ENCODE data around the gene MIS12.
A peak's percentile ranks its signal among the peaks of the same experiment; 100 is the strongest.

Gene MIS12

DNA sequence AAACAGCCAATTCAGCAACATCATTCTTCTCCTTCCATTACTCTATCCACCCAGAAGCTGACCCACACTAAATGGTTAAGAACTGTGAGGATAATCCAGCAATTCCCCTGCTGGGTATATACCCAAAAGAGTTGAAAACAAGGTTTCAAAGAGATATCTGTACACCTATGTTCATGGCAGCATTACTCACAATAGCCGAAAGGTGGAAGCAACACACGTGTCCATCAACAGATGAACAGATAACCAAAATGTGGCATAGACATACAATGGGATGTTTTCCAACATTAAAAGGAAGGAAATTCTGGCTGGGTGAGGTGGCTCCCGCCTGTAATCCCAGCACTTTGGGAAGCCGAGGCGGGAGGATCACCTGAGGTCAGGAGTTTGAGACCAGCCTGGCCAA lies 19.9 kb downstream of the MIS12 start:
- H2AFZ ChIP-seq (ENCODE audit: low read depth, low read length), result no peak overlapping the region
- H3K4me1 ChIP-seq (ENCODE audit: insufficient read depth, low read length), result peaks cover 22% of the 10 kb centered on the region
- no peaks in the 10 kb centered on the region for H3K27me3 ChIP-seq (ENCODE audit: insufficient read depth, low read length)
- H3K9me3 ChIP-seq (ENCODE audit: low read length), result no peaks in the 10 kb centered on the region
- no peak overlapping the region for H3K4me3 ChIP-seq (ENCODE audit: low read length)
- no peaks in the 10 kb centered on the region for H3K36me3 ChIP-seq (ENCODE audit: insufficient read depth, low read length)

DNA sequence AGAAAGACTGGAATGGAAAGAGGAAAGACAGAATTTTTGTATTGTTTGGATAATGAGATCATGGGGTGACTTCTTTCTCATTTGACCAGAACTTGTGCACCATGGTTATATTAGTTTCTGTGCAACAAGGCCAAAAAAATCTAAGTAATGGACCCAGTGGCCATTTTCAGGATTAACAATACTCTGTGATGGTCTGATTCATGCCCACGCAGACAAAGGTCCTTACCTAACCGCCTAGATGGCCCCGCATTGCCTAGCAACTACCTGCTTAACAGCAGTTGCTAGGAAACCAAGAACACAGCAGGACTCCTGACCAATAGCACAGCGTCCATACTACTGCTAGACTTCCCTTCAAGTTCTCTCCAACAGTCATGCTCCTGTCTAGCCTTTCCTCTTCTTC lies 22.4 kb downstream of the MIS12 start:
- Histone ChIP-seq H3K36me3 (ENCODE audit: insufficient read depth, low read length) (no peaks in the 10 kb centered on the region), H3K4me3 (ENCODE audit: low read length) (no peak overlapping the region), H3K27me3 (ENCODE audit: insufficient read depth, low read length) (no peaks in the 10 kb centered on the region)

DNA sequence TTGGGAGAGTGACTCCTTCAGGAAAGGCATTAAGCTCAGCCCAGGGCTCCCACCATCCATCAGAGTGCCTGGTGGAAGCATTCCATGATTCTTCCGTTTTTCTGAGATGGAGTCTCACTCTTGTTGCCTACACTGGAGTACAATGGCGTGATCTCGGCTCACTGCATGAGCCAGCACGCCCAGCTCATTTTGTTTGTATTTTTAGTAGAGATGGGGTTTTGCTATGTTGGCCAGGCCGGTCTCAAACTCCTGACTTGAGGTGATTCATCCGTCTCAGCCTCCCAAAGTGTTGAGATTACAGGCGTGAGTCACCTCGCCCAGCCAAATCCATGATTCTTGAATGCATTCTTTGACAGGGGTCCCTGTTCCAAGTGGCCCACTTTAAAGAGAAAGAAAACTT lies 23.1 kb downstream of the MIS12 start:
- Histone ChIP-seq H3K27me3 (ENCODE audit: insufficient read depth, low read length) (no peaks in the 10 kb centered on the region), H3K4me3 (ENCODE audit: low read length) (no peak overlapping the region), H2AFZ (ENCODE audit: low read depth, low read length) (peak overlapping the region; percentile 9), H3K4me1 (ENCODE audit: insufficient read depth, low read length) (peaks cover 19% of the 10 kb centered on the region), H3K9me3 (ENCODE audit: low read length) (no peaks in the 10 kb centered on the region), H3K36me3 (ENCODE audit: insufficient read depth, low read length) (no peaks in the 10 kb centered on the region)

More for the DNA sequence above, 22.4 kb downstream of the MIS12 start:
- Histone ChIP-seq H2AFZ (ENCODE audit: low read depth, low read length) (peak overlapping the region; percentile 29), H3K4me1 (ENCODE audit: insufficient read depth, low read length) (peaks cover 18% of the 10 kb centered on the region), H3K9me3 (ENCODE audit: low read length) (no peaks in the 10 kb centered on the region)

DNA sequence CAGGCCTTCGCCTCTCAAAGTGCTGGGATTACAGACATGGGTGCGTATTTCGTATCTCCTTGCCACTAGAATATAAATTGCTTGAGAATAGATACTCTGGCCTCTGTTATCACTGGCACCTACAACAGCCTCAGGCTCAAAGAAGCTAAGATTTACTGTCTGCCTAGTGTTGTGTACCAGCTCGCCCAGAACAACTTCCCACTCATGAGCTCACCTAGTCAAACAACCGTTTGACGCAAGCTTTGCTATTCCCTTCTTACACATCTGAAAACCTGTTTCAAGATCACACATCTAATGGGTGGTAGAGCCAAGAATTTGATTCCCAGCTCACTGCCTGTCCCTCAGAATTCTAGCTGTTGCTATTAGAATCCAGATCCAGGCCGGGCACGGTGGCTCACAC lies 24.4 kb downstream of the MIS12 start:
- Histone ChIP-seq H3K9me3 (ENCODE audit: low read length) (no peaks in the 10 kb centered on the region), H3K27me3 (ENCODE audit: insufficient read depth, low read length) (no peaks in the 10 kb centered on the region), H2AFZ (ENCODE audit: low read depth, low read length) (no peak overlapping the region), H3K4me3 (ENCODE audit: low read length) (no peak overlapping the region), H3K4me1 (ENCODE audit: insufficient read depth, low read length) (peaks cover 19% of the 10 kb centered on the region), H3K36me3 (ENCODE audit: insufficient read depth, low read length) (no peaks in the 10 kb centered on the region)

DNA sequence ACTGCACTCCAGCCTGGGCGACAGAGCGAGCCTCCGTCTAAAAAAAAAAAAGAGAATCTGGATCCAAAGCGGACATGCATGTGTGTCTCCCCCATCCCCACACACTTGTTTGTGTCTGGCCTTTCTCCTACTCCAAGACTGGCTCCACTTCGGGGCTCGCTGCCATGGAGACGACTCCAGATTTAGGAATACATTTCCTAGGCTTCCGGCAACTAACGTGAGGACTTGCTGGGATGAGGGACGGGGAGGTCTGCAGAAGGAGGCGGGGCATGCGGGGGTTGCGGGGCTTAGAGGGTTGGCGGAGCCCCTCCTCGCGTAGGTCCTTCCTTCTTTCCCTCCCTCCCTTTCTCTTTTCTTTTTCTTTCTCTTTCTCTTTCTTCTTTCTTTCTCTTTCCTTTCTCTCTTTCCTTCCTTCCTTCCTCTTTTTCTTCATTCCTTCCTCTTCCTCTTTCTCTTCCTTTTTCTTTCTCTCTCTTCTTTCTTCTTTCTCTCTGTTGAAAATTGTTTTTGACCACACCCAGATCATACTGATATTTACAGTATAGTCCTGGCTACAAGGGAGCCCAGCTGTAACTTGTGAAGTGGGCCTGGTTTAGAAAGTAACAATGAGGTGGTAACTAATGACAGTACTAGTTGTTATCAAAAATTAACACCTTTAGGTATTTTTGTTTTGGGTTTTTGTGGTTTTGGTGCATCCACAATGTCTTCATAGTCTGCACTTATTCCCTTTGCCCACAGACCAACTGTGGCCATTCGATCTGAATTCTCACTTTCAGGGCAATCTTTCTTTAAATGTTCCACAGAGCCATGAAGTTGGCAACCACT lies 25.2 kb downstream of the MIS12 start:
- Histone ChIP-seq H3K9me3 (ENCODE audit: low read length) (no peaks in the 10 kb centered on the region), H3K36me3 (ENCODE audit: insufficient read depth, low read length) (no peaks in the 10 kb centered on the region), H3K4me1 (ENCODE audit: insufficient read depth, low read length) (peaks cover 26% of the 10 kb centered on the region), H3K27me3 (ENCODE audit: insufficient read depth, low read length) (no peaks in the 10 kb centered on the region), H3K4me3 (ENCODE audit: low read length) (no peak overlapping the region), H2AFZ (ENCODE audit: low read depth, low read length) (no peak overlapping the region)

DNA sequence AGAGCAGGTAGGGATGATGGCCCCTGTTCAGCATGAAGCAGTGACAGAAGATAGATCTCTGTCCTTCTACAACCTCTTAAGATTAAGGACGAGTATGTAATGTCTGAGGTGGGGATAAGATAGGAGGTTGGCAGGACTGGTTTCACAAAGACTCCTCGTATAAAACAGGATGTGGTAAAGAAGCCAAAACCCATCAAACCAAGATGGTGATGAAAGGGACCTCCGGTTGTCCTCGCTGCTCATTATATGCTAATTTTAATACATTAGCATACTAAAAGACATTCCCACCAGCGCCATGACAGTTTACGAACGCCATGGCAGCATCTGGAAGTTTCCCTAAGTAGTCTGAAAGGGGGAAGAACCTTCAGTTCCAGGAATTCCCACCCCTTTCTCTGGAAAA lies 27.3 kb downstream of the MIS12 start:
- H3K4me1 ChIP-seq (ENCODE audit: insufficient read depth, low read length), result peaks cover 21% of the 10 kb centered on the region
- no peak overlapping the region for H3K4me3 ChIP-seq (ENCODE audit: low read length)
- H3K27me3 ChIP-seq (ENCODE audit: insufficient read depth, low read length), result no peaks in the 10 kb centered on the region
- H3K9me3 ChIP-seq (ENCODE audit: low read length), result no peaks in the 10 kb centered on the region
- no peaks in the 10 kb centered on the region for H3K36me3 ChIP-seq (ENCODE audit: insufficient read depth, low read length)
- no peak overlapping the region for H2AFZ ChIP-seq (ENCODE audit: low read depth, low read length)

DNA sequence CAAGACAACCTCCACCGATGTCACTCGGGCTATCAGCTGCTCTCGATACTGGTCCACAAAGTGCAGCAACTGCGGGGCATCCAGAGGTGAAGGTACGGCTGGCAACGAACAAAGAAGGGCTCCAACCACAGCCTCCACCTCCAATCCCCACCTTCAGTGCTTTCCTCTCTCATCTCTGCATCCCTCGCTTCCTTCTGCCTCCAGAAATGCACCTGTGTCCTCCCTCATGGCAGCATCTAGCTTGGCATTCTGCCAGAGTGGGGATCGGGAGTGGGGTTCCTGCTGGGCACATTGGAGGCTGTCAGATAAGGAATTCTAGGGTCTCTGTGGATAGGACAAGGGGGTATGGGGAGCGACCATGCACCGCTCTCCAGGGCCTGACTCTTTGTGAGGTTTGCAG lies 28.6 kb downstream of the MIS12 start:
- Histone ChIP-seq H2AFZ (ENCODE audit: low read depth, low read length) (no peak overlapping the region), H3K9me3 (ENCODE audit: low read length) (no peaks in the 10 kb centered on the region), H3K4me3 (ENCODE audit: low read length) (no peak overlapping the region), H3K4me1 (ENCODE audit: insufficient read depth, low read length) (peaks cover 10% of the 10 kb centered on the region), H3K36me3 (ENCODE audit: insufficient read depth, low read length) (no peaks in the 10 kb centered on the region), H3K27me3 (ENCODE audit: insufficient read depth, low read length) (no peaks in the 10 kb centered on the region)

DNA sequence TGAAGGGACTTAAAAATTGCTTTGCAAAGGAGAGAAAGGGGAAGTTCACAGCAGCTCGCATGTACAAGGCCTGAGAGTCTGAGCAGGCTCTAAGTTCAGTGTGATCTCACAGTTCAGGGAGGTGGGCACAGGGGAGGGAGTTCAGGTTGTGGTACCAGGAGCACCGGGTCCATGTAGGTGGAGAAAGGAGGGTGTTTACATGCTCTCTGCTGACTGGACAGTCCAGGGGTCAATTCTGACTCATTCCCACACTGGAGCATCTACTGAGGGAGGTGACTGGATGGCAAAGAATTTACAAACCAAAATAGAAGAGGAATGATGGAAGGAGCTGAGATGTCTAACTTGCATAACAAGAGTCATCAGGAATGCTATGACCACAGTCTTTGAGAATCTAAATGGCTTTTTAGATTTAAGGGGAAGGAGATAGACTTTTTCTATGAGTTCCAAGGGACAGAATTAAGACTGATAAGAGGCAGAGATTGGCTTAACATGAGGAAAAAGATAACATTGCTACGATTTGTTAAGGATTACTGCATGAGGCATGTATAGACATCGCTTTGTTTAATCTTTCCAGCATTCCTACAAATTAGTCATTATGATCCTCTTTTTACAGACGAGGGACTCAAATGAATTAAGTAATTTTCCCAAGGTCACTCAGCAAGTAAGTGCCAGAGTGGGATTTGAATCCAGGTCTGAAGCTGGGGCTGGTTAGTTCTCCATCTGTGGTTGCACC lies 29.9 kb downstream of the MIS12 start:
- Histone ChIP-seq H3K36me3 (ENCODE audit: insufficient read depth, low read length) (no peaks in the 10 kb centered on the region), H3K9me3 (ENCODE audit: low read length) (no peaks in the 10 kb centered on the region), H3K4me3 (ENCODE audit: low read length) (no peak overlapping the region), H3K27me3 (ENCODE audit: insufficient read depth, low read length) (no peaks in the 10 kb centered on the region), H3K4me1 (ENCODE audit: insufficient read depth, low read length) (peaks cover 10% of the 10 kb centered on the region), H2AFZ (ENCODE audit: low read depth, low read length) (no peak overlapping the region)

DNA sequence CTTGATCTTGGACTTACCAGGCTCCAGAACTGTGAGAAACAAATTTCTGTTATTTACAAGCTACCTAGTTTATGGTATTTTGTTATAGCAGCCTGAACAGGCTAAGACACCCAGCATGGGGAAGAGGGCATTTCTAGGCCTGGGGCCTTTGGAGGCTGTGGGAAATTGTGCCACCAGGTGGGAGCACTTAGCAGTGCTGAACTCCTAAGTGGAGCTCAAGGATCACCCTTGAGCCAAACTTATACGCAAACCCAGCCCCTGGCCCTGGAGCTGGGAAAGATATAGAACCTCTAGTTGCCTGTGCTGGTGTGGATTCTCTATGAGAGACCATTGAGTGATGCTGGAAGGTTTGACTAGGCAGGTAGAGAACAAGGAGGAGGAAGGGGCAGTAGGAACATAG lies 36.1 kb downstream of the MIS12 start:
- peaks cover 1% of the 10 kb centered on the region for H3K9me3 ChIP-seq (ENCODE audit: low read length)
- no peaks in the 10 kb centered on the region for H3K36me3 ChIP-seq (ENCODE audit: insufficient read depth, low read length)
- no peak overlapping the region for H2AFZ ChIP-seq (ENCODE audit: low read depth, low read length)
- H3K4me1 ChIP-seq (ENCODE audit: insufficient read depth, low read length), result peaks cover 21% of the 10 kb centered on the region
- no peak overlapping the region for H3K4me3 ChIP-seq (ENCODE audit: low read length)
- H3K27me3 ChIP-seq (ENCODE audit: insufficient read depth, low read length), result no peaks in the 10 kb centered on the region

DNA sequence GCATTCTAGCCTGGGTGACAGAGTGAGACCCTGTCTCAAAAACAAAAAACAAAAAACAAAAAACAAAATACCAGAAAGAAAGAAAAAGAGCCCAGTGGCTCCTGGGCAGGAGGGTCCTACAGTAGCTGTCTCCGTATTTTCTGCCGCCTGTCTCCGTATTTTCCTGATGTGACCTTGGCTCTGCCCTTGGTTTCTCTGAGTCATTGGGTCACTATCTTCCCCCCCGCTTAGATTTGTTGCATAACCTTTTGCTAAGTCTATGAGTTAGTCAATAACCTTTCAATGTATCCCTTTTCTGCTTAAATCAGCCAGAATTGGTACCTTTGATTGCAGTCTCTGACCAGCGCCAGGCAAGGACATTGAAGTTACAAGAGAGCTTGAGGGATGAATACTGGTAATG lies 36.9 kb downstream of the MIS12 start:
- Histone ChIP-seq H3K36me3 (ENCODE audit: insufficient read depth, low read length) (no peaks in the 10 kb centered on the region), H2AFZ (ENCODE audit: low read depth, low read length) (no peak overlapping the region), H3K4me3 (ENCODE audit: low read length) (no peak overlapping the region), H3K4me1 (ENCODE audit: insufficient read depth, low read length) (peaks cover 26% of the 10 kb centered on the region), H3K9me3 (ENCODE audit: low read length) (peaks cover 1% of the 10 kb centered on the region), H3K27me3 (ENCODE audit: insufficient read depth, low read length) (no peaks in the 10 kb centered on the region)

DNA sequence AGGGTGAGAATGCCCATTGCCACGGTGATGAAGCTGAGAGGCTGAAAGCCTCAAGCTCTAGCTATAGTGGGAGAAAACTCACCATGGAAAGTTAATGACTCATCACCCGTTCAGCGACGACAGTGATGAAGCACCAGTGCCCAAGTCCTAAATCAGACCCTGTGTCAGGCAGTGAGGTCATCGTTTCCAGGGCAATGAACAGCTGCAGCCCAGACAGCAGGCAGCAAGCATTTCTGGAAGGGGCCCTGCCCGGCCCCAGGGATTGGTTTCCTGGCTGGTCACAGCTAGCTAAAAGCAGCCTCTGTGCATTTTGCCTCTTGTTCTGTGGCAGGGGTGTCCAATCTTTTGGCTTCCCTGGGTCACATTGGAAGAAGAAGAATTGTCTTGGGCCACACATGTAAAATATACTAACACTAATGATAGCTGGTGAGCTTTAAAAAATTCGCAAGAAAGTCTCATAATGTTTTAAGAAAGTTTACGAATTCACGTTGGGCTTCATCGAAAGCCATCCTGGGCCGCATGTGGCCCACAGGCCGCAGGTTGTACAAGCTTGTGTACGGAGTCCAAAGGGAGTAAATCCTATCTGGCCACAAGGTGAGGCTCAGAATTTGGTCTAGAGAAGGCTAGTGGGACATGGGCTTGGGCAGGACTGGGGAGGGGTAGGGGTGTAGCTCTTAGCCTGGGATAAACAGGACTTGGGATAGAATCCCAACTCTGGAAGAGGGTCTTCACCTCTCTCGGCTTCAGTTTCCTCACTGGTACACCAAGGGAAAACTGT lies 40.6 kb downstream of the MIS12 start:
- Histone ChIP-seq H3K9me3 (ENCODE audit: low read length) (peaks cover 1% of the 10 kb centered on the region), H3K4me3 (ENCODE audit: low read length) (no peak overlapping the region), H3K27me3 (ENCODE audit: insufficient read depth, low read length) (no peaks in the 10 kb centered on the region), H3K4me1 (ENCODE audit: insufficient read depth, low read length) (peaks cover 26% of the 10 kb centered on the region), H3K36me3 (ENCODE audit: insufficient read depth, low read length) (no peaks in the 10 kb centered on the region), H2AFZ (ENCODE audit: low read depth, low read length) (no peak overlapping the region)

DNA sequence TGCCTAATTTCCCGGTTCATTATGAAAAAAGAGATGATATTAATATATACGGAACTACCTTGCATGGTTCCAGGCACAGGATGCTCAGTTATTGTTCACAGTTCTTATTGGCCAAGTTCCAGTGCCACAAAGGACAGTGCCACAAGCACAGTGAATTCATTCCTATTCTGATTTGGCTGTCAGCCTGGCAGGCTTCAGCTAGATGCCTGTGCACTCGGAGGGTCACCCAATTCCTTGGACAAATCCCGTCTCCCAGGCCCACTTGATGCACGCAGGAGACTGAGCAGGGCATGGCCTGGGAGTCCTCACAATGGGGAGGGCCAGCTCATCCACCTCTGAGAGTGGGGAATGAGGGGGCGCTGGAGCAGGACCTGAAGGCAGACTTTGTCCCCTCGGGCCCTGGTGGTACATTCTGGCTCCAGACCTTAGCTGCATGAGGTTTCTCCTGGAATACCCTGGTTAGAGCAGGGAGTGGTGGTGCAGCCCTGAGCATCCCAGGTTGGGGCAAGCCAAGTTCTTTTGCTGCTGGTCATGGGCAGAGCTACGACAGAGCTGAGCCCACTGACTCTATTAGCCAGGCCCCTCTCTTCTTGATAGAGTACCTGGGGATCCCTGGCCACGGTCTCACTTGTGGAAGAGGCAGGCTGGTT lies 41.4 kb downstream of the MIS12 start:
- Histone ChIP-seq H3K36me3 (ENCODE audit: insufficient read depth, low read length) (no peaks in the 10 kb centered on the region), H3K27me3 (ENCODE audit: insufficient read depth, low read length) (no peaks in the 10 kb centered on the region), H3K4me3 (ENCODE audit: low read length) (no peak overlapping the region), H3K4me1 (ENCODE audit: insufficient read depth, low read length) (peaks cover 26% of the 10 kb centered on the region), H2AFZ (ENCODE audit: low read depth, low read length) (no peak overlapping the region), H3K9me3 (ENCODE audit: low read length) (peaks cover 1% of the 10 kb centered on the region)

Measured in neuron (in vitro differentiated cells).